ENCODE results near the gene SNX27.

SNX27 gene

DNA sequence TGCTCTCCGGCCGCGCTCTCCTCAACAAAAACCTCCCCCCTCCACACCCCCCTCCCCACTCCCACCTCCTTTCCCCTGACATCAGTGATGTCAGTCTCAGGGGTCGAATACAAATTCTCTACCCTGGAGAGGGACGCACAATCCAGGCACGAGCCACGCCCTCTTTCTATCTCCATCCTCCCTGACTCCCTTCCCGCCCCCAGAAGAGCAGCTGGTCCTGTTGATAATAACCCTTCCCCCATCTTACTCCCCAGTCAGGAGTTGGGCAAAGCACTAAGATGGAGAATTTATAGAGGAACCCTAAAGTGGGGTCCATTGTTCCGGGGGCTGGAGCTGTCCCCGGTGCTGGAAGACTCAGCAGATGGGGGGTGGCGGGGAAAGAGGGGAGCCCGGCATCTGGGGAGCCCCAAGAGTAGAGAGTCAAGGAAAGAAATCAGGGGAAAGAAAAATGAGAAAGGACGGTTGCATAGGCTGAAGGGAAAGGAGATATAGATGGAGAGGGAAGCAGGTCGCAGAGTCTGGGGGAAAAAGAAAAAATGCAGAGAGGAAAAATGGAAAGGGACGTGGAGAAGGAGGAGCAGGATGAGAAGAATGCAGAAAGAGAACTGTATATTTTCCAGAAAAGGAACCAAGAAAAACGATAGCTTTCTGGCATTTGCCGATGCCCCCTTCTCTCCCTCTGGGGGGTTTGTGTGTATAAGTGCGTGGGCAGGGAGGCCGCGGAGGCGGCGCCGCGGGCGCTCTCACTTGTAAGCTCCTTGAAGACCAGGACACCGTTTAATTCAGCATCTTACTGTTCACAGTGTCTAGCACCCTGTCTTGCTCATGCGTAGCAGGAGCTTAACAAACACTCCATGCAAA, 105.2 kb downstream of the SNX27 start, which contains the start of gene CELF3 (continued):
- TF ChIP-seq ZNF223 (tag by site-specific recombination; IDR thresholded peaks at IDR 0.05): no peak
- TF ChIP-seq GLIS1 (tag by site-specific recombination; IDR thresholded peaks at IDR 0.05): no peak; the same call in none of the 2 replicates
- TF ChIP-seq, protein P1, sequence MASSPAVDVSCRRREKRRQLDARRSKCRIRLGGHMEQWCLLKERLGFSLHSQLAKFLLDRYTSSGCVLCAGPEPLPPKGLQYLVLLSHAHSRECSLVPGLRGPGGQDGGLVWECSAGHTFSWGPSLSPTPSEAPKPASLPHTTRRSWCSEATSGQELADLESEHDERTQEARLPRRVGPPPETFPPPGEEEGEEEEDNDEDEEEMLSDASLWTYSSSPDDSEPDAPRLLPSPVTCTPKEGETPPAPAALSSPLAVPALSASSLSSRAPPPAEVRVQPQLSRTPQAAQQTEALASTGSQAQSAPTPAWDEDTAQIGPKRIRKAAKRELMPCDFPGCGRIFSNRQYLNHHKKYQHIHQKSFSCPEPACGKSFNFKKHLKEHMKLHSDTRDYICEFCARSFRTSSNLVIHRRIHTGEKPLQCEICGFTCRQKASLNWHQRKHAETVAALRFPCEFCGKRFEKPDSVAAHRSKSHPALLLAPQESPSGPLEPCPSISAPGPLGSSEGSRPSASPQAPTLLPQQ (tag by site-specific recombination; IDR thresholded peaks at IDR 0.05): peak; percentile 85
- no peak for TF ChIP-seq ZNF621 (tag by site-specific recombination; IDR thresholded peaks at IDR 0.05)
- TF ChIP-seq SALL2 (tag by site-specific recombination; IDR thresholded peaks at IDR 0.05; ENCODE audit: borderline replicate concordance): no peak
- TF ChIP-seq, protein P2, sequence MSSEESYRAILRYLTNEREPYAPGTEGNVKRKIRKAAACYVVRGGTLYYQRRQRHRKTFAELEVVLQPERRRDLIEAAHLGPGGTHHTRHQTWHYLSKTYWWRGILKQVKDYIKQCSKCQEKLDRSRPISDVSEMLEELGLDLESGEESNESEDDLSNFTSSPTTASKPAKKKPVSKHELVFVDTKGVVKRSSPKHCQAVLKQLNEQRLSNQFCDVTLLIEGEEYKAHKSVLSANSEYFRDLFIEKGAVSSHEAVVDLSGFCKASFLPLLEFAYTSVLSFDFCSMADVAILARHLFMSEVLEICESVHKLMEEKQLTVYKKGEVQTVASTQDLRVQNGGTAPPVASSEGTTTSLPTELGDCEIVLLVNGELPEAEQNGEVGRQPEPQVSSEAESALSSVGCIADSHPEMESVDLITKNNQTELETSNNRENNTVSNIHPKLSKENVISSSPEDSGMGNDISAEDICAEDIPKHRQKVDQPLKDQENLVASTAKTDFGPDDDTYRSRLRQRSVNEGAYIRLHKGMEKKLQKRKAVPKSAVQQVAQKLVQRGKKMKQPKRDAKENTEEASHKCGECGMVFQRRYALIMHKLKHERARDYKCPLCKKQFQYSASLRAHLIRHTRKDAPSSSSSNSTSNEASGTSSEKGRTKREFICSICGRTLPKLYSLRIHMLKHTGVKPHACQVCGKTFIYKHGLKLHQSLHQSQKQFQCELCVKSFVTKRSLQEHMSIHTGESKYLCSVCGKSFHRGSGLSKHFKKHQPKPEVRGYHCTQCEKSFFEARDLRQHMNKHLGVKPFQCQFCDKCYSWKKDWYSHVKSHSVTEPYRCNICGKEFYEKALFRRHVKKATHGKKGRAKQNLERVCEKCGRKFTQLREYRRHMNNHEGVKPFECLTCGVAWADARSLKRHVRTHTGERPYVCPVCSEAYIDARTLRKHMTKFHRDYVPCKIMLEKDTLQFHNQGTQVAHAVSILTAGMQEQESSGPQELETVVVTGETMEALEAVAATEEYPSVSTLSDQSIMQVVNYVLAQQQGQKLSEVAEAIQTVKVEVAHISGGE (tag by site-specific recombination; conservative IDR thresholded peaks at IDR 0.05; ENCODE audit: low read depth): 0 out of 2 replicates have a peak, but pooled peaks have one; percentile 40
- no peak for TF ChIP-seq TCF7L2 (IDR thresholded peaks at IDR 0.05; ENCODE audit: borderline replicate concordance, low read depth, low read length)
- TF ChIP-seq ZFP41 (tag by site-specific recombination; IDR thresholded peaks at IDR 0.05; ENCODE audit: borderline replicate concordance): no peak
- TF ChIP-seq, protein P3, sequence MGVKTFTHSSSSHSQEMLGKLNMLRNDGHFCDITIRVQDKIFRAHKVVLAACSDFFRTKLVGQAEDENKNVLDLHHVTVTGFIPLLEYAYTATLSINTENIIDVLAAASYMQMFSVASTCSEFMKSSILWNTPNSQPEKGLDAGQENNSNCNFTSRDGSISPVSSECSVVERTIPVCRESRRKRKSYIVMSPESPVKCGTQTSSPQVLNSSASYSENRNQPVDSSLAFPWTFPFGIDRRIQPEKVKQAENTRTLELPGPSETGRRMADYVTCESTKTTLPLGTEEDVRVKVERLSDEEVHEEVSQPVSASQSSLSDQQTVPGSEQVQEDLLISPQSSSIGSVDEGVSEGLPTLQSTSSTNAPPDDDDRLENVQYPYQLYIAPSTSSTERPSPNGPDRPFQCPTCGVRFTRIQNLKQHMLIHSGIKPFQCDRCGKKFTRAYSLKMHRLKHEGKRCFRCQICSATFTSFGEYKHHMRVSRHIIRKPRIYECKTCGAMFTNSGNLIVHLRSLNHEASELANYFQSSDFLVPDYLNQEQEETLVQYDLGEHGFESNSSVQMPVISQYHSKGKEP (tag by site-specific recombination; IDR thresholded peaks at IDR 0.05): peak; percentile 50; the same call in 1 of the 2 replicates
- 0 out of 2 replicates have a peak, but pooled peaks have one; percentile 43 for TF ChIP-seq ZNF391 (tag by site-specific recombination; IDR thresholded peaks at IDR 0.05; ENCODE audit: borderline replicate concordance, low read depth)
- TF ChIP-seq ZNF266 (tag by site-specific recombination; IDR thresholded peaks at IDR 0.05; ENCODE audit: low read depth): 0 out of 2 replicates have a peak, but pooled peaks have one; percentile 15
- no peak for TF ChIP-seq ZNF560 (tag by site-specific recombination; IDR thresholded peaks at IDR 0.05; ENCODE audit: borderline replicate concordance)
- TF ChIP-seq OVOL3 (tag by site-specific recombination; IDR thresholded peaks at IDR 0.05): no peak
- no peak for TF ChIP-seq ZNF146 (tag by site-specific recombination; IDR thresholded peaks at IDR 0.05)
- TF ChIP-seq ZXDB (tag by site-specific recombination; IDR thresholded peaks at IDR 0.05): 0 out of 2 replicates have a peak, but pooled peaks have one; percentile 55
- TF ChIP-seq, protein P4, sequence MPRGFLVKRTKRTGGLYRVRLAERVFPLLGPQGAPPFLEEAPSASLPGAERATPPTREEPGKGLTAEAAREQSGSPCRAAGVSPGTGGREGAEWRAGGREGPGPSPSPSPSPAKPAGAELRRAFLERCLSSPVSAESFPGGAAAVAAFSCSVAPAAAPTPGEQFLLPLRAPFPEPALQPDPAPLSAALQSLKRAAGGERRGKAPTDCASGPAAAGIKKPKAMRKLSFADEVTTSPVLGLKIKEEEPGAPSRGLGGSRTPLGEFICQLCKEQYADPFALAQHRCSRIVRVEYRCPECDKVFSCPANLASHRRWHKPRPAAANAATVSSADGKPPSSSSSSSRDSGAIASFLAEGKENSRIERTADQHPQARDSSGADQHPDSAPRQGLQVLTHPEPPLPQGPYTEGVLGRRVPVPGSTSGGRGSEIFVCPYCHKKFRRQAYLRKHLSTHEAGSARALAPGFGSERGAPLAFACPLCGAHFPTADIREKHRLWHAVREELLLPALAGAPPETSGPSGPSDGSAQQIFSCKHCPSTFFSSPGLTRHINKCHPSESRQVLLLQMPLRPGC (tag by site-specific recombination; IDR thresholded peaks at IDR 0.05): 0 out of 2 replicates have a peak, but pooled peaks have one; percentile 47
- TF ChIP-seq KLF10 (tag by site-specific recombination; IDR thresholded peaks at IDR 0.05): peak; percentile 74
- peak; percentile 100 for TF ChIP-seq ZBTB48 (tag by site-specific recombination; IDR thresholded peaks at IDR 0.05)
- TF ChIP-seq SP2 (tag by site-specific recombination; IDR thresholded peaks at IDR 0.05): no peak
- TF ChIP-seq, protein P5, sequence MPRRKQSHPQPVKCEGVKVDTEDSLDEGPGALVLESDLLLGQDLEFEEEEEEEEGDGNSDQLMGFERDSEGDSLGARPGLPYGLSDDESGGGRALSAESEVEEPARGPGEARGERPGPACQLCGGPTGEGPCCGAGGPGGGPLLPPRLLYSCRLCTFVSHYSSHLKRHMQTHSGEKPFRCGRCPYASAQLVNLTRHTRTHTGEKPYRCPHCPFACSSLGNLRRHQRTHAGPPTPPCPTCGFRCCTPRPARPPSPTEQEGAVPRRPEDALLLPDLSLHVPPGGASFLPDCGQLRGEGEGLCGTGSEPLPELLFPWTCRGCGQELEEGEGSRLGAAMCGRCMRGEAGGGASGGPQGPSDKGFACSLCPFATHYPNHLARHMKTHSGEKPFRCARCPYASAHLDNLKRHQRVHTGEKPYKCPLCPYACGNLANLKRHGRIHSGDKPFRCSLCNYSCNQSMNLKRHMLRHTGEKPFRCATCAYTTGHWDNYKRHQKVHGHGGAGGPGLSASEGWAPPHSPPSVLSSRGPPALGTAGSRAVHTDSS (tag by site-specific recombination; IDR thresholded peaks at IDR 0.05): no peak
- no peak for TF ChIP-seq BCL11B (tag by site-specific recombination; IDR thresholded peaks at IDR 0.05; ENCODE audit: low read depth)
- 0 out of 2 replicates have a peak, but pooled peaks have one; percentile 12 for TF ChIP-seq TSHZ1 (tag by site-specific recombination; IDR thresholded peaks at IDR 0.05; ENCODE audit: borderline replicate concordance)
- TF ChIP-seq RBAK (tag by site-specific recombination; IDR thresholded peaks at IDR 0.05): no peak
- TF ChIP-seq ZNF112 (tag by site-specific recombination; IDR thresholded peaks at IDR 0.05): no peak
- TF ChIP-seq ZBTB7A (tag by site-specific recombination; IDR thresholded peaks at IDR 0.05; ENCODE audit: low read depth): peak; percentile 60; the same call in 1 of the 2 replicates
